Measurements from ENCODE around the gene DGKH.

The DGKH gene

DNA sequence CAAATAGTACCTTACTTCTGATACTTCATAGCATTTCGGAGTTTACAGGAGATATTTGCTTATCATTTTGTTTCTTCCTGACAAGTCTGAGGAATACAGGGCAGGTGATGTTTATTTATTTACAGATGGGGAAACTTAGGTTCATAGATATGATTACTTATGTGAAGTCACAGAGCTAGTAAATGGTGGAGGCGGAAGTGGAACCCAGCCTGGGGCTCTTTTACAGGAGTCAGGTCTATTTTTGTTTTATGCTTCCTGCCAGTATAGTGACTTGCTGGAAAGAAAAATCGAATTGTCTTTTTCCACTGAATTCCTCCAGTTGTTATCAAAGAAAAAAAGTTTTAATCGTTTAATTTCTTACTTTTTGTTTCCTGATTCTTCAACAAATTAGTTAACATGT lies 66.5 kb downstream of the DGKH start:
- peaks cover 0 to 32% (median 6%) of the 10 kb centered on the region in 4 donors for H3K4me1 ChIP-seq
- no peak overlapping the region for H3K27ac ChIP-seq
- intact Hi-C loops (cut with DNase I; ENCODE audit: low total_unique reads): loop anchor here (5.0 kb wide), 1 partner anchor 438 kb away; no protein-coding TSS in a partner anchor
- H3K27me3 ChIP-seq: no peaks in the 10 kb centered on the region
- H3K9me3 ChIP-seq: no peaks in the 10 kb centered on the region
- H3K4me3 ChIP-seq: no peak overlapping the region
- H3K36me3 ChIP-seq: no peaks in the 10 kb centered on the region
- no peak for DNase-seq
- TF ChIP-seq, protein P1, sequence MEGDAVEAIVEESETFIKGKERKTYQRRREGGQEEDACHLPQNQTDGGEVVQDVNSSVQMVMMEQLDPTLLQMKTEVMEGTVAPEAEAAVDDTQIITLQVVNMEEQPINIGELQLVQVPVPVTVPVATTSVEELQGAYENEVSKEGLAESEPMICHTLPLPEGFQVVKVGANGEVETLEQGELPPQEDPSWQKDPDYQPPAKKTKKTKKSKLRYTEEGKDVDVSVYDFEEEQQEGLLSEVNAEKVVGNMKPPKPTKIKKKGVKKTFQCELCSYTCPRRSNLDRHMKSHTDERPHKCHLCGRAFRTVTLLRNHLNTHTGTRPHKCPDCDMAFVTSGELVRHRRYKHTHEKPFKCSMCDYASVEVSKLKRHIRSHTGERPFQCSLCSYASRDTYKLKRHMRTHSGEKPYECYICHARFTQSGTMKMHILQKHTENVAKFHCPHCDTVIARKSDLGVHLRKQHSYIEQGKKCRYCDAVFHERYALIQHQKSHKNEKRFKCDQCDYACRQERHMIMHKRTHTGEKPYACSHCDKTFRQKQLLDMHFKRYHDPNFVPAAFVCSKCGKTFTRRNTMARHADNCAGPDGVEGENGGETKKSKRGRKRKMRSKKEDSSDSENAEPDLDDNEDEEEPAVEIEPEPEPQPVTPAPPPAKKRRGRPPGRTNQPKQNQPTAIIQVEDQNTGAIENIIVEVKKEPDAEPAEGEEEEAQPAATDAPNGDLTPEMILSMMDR (IDR thresholded peaks at IDR 0.05): no peak

DNA sequence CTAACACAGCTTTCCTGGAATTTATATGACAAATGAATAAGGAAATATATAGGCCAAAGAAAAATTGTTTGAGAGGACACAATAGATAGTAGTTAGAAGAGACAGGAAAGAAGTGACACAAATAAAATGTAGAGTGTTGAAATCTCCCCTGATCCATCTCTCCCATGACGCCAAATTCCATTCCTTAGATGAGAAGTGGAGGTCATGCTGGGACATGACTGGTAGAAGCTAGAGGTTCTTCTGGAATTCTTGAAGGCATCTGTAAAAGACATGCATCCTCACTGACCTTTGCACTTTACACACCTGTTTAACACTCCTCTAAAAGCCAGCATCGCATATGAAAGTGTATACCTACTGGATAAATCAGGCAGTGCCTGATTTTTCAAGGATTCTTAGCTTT lies 67.8 kb downstream of the DGKH start:
- intact Hi-C loops (cut with DNase I; ENCODE audit: low total_unique reads): no loop called here

DNA sequence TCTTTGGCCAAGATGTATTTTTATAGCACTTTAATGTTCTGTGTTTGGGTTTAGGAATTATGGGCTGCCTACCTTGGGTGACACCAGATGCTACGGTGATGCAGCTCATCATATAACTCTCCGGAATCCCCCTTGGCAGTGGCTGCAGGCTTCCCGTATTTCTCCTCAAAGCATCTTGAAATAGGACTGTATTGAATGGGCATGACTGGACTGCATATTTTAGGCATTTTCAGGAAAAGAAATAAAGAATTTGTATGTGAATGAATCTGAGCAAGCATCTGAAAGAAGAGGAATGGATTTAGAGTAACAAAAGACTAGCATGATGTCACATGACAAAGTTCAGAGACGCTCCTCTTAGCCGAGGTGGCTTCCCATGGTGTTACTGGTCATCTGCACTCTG lies 70.6 kb downstream of the DGKH start:
- Histone ChIP-seq H3K27me3 (no peaks in the 10 kb centered on the region), H3K36me3 (no peaks in the 10 kb centered on the region), H3K4me3 (no peak overlapping the region), H3K27ac (no peak overlapping the region), H3K4me1 (peaks cover 0 to 22% (median 1%) of the 10 kb centered on the region in 4 donors), H3K9me3 (no peaks in the 10 kb centered on the region)
- DNase-seq: no peak
- intact Hi-C loops (cut with DNase I; ENCODE audit: low total_unique reads): no loop called here
- TF ChIP-seq, protein P1 (IDR thresholded peaks at IDR 0.05): no peak

More for the DNA sequence above, 67.8 kb downstream of the DGKH start:
- TF ChIP-seq, protein P1 (IDR thresholded peaks at IDR 0.05): no peak
- no peak overlapping the region for H3K4me3 ChIP-seq
- H3K4me1 ChIP-seq: peaks cover 0 to 22% (median 1%) of the 10 kb centered on the region in 4 donors
- no peak for DNase-seq
- no peaks in the 10 kb centered on the region for H3K9me3 ChIP-seq
- no peaks in the 10 kb centered on the region for H3K27me3 ChIP-seq
- no peak overlapping the region for H3K27ac ChIP-seq
- H3K36me3 ChIP-seq: no peaks in the 10 kb centered on the region

DNA sequence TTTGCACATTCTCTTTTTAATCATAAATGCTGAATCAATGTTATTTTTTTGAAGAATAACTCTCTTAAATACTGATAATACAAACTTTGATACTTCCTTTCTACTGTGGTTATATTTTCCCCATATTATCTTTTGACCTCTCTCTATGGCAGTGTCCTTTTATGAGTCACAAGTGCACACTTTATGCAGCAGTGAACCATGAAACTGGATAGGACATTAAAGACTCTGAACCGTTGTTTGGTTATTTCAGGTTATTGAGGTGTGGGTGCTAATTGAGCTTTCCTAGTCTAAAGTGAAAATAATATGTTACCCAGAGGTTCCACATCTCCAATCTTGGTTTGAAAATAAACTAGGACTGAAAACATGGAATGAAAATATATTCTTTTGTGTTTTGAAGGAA lies 71.4 kb downstream of the DGKH start:
- no peak overlapping the region for H3K4me3 ChIP-seq
- intact Hi-C loops (cut with DNase I; ENCODE audit: low total_unique reads): no loop called here
- no peaks in the 10 kb centered on the region for H3K9me3 ChIP-seq
- no peak overlapping the region for H3K27ac ChIP-seq
- no peaks in the 10 kb centered on the region for H3K36me3 ChIP-seq
- H3K27me3 ChIP-seq: no peaks in the 10 kb centered on the region
- peaks cover 0 to 17% (median 0%) of the 10 kb centered on the region in 4 donors for H3K4me1 ChIP-seq
- DNase-seq: no peak
- TF ChIP-seq, protein P1 (IDR thresholded peaks at IDR 0.05): no peak

DNA sequence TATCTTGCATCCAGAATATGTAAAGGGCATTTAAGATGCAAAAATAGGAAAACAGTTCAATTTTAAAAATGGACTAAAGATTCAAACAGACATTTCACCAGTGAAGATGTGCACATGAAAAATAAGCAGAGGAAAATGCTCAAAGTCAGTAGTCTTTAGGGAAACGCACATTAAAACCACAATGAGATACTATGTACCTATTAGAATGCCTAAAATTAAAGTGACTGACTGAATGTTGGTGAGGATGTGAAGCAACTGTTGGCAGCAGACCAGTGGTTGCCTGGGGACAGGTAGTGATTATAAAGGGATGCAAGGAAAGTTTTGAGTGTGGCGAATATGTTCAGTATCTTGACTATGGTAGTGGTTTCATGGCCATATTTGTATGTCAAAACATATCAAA lies 75.2 kb downstream of the DGKH start:
- H3K4me1 ChIP-seq: no peaks in the 10 kb centered on the region
- no peaks in the 10 kb centered on the region for H3K9me3 ChIP-seq
- intact Hi-C loops (cut with DNase I; ENCODE audit: low total_unique reads): no loop called here
- H3K27ac ChIP-seq: no peak overlapping the region
- H3K4me3 ChIP-seq: no peak overlapping the region
- TF ChIP-seq, protein P1 (IDR thresholded peaks at IDR 0.05): no peak
- peaks cover under 1 to 9% (median 3%) of the 10 kb centered on the region in 3 donors for H3K36me3 ChIP-seq
- no peak for DNase-seq
- H3K27me3 ChIP-seq: no peaks in the 10 kb centered on the region

DNA sequence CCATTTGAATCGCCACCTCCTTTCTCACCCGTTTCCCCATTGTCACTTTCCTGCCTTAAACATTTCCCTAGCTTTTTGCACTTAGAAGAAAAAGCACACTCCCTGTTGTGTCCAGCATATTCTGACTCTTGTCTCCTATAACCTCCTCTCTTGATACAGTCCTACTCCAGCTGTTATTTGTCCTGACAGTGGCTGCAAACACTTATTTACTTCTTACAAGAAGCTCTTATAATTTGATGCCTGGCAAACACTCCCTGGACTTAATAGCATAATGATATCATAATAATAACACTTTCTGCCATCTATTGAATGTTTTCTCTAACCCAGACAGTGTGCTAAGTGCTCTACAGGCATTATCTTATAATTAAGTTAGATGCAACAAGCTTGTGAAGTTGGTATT lies 76.6 kb downstream of the DGKH start:
- intact Hi-C loops (cut with DNase I; ENCODE audit: low total_unique reads): no loop called here
- TF ChIP-seq, protein P1 (IDR thresholded peaks at IDR 0.05): no peak
- H3K27ac ChIP-seq: no peak overlapping the region
- H3K4me1 ChIP-seq: no peaks in the 10 kb centered on the region
- H3K4me3 ChIP-seq: no peak overlapping the region
- H3K36me3 ChIP-seq: peaks cover 14 to 22% (median 17%) of the 10 kb centered on the region in 3 donors
- no peaks in the 10 kb centered on the region for H3K27me3 ChIP-seq
- H3K9me3 ChIP-seq: no peaks in the 10 kb centered on the region
- no peak for DNase-seq

Measured in tibial artery (tissue), 4 donors.